22Rv1 (cell line): ENCODE results near the gene VPS50.

Experiments used
- CTCF ChIP-seq: fragments of 450-650 bp; IDR thresholded peaks from 2 replicates; pipeline ENCODE4 v1.5.1; 2017; ENCODE audit warnings: mild to moderate bottlenecking
- ZFX ChIP-seq: fragments of 450-650 bp; IDR thresholded peaks from 2 replicates; pipeline ENCODE4 v1.6.1; 2017; ENCODE audit warnings: antibody characterized with exemption, borderline replicate concordance

GRCh38 chr7:93198472-93198871, 33.7 kb upstream of the VPS50 start:
- TF ChIP-seq CTCF (no peak), ZFX (no peak)
